KBM-7 (cell line): Measurements from ENCODE around the gene BEX5.
A peak's percentile ranks its signal among the peaks of the same experiment; 100 is the strongest.
"Not testable (repeated sequence)": the region's sequence is repeated elsewhere in the genome, so short reads cannot be mapped to it uniquely, and the experiment has no call there.

Source experiments
- DNase-seq: peaks from one replicate; pipeline ENCODE4 v3.0.0-alpha.2; 2015
- in situ Hi-C: fragments of 300-500 bp; cut with MboI; formaldehyde crosslinking; loops from 2 replicates; pipeline ENCODE4 v1.14.3; 2020; ENCODE audit warnings: low sequenced_read_pairs, low pct_unique_long_range_greater_than_20kb, mixed read lengths

The BEX5 gene

DNA sequence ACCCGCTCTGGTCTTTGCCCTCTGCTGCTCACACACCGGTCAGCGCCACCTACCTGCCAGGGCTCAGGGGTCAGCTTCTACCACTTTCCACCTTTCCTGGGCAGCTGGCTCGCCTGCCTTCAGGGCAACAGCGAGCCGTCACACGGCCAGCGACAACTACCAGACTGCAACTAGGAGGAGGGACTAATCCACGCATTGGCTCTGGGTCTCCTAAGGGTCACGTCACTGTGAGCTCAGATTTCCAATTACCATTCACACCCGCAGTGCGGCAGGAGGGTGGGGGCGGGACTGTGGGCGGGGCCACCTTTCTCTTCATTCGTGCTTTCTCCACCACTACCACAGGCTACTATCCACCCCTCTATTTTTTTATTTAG, at the start of gene BEX5:
TSS of gene BEX5 (minus strand) at position 172 of the 374 bp plus-strand sequence. CDS start 1,712 bp downstream, outside the sequence.
- peak; percentile 81 for DNase-seq
- in situ Hi-C loops, result no loop called here

DNA sequence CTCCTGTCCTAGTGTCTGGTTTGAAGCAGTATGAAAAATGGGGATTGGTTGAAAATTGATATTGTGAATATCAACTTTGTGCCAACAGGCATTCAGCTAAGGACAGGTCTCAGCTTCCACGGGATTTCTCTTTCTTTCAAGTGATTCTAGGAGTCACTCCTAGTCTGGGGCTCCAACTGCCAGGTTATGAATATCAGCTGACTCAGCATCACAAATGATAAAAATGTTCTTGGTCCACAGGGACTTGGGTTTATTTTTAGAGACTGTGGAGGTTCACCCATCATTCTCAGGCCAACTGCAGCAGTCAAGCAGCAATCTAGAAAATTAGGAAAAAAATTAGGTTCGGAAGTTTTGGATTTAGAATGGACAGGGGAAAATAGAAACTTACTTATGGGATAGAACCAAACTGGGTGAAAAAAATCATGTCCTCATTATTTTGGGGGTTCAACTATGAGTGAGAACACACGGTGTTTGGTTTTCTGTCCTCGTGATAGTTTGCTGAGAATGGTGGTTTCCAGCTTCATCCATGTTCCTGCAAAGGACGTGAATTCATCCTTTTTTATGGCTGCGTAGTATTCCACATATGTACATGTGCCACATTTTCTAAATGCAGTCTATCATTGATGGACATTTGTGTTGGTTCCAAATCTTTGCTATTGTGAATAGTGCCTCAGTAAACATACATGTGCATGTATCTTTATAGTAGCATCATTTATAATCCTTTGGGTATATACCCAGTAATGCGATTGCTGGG, 30.4 kb upstream of the BEX5 start:
- DNase-seq, result no peak
- in situ Hi-C loops, result no loop called here

DNA sequence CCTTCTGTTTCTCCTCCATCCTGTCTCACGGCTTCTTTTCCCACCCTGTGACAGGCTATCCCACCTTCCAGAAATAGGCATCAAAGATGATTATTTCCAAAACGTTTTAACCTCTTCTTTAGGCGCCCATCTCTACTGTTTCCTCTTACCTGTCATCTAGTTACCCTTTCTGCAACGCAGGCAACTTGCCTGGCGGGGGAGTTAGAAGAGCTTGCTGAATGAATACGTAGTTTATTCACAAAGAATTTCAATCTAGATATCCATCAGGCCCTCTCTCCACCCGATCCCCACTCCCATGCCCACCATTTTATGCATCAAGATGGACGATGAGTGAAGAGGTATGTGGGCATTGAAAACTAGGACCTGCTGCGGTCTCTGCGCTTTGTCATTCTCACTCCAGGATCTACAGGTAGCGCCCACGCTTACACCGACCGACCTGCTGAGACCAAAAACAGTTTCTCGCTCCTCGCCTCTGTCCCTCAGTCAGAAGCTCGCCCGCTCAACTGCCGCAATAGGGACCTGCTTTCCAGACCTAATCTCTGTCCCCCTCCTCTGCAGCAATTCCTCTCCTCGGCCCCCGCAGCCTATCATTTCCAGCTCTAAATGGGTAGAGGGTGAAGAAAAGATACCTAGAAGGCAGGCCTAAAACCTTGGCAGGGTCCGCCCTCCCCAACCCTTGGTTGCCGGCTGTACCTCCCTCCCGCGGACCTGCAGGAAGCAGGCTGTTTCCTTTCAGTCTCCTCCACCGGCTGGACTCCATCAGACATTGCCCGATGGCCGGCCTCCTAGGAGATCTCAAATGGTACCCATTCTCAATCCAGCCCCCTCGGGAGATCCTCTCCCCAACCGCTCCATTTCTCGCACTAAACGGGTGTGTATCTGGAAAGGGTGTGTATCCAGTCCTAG, 624 bp downstream of the BEX5 start:
- peak; percentile 31 for DNase-seq
- in situ Hi-C loops, result no loop called here

DNA sequence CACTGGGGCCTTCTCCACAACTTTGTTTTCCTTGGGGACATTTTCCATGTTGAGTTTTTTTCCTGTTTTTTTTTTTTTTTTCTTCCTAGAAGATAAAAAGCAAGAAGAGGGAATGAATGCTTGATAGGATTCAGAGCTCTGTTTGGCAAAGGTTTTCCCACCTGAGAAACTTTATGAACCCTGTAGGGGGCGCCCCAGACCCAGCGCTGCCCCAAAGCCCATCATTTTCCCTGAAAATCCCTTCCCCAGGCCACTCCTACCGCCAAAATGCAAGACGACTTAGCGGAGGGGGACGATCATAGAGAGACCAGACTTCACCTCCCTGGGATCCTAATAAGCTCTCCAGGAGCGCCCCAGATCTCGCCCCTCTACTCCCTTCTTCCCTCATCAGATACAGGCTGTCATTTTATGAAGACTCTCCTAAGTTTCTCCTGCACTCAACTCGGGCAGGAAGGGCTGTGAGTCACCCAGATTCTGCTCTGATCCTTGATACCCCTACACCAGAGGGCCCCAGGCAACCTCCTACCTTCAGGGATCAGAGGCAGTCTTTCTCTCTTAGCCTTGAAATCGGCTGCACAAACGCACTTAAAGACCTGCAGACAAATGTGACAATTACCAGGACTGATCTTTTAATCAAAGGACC, 1.4 kb downstream of the BEX5 start:
- peak; percentile 61 for DNase-seq
- in situ Hi-C loops, result no loop called here

DNA sequence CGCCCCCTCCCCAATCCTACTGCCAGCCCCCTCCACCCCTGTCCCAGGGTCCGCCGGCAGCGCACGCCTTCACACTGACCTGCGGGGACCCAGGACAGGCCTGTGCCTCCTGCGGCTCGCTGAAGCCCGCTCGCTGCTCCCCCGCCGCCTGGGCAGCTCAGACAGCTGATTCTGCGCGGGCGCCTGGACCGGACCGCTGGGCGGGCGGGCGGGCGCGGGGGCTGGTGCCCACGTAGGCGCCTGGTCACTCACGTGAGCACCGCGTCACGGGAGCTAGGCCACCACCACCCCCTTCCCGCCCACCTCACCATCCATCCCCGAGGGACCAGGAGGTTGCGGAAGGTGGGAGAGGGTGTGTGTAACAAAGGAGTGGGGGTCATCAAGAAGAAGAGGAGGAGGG, 13.5 kb downstream of the BEX5 start, which contains the start of gene TCEAL6:
TSS of gene TCEAL6 (minus strand) at position 208 of the 400 bp plus-strand sequence.
- in situ Hi-C loops, result loop anchor here (25.0 kb wide), 1 partner anchor 745 kb away; no protein-coding TSS in a partner anchor
- not testable (repeated sequence) for DNase-seq

DNA sequence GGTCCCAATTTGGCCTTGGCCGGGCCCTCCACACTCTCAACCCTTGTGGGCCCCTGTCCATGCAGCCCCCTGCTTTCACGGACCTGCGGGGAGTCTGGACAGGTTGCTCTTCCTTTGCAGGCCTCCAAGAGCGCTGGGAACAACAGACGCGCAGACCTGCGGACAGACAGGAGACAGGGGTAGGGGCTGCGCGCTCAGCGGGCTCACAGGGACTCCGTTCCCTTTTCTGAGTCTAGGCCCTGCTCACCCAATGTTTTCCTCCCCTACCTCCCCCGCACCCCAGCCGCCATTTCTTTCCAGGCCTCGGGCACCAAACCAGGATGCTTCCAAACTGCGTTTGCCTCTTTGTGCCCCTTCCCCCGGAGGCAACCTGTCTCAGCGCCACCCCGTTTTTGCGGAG, 14.1 kb downstream of the BEX5 start:
- not testable (repeated sequence) for DNase-seq
- in situ Hi-C loops, result loop anchor here (25.0 kb wide), 1 partner anchor 746 kb away; no protein-coding TSS in a partner anchor

DNA sequence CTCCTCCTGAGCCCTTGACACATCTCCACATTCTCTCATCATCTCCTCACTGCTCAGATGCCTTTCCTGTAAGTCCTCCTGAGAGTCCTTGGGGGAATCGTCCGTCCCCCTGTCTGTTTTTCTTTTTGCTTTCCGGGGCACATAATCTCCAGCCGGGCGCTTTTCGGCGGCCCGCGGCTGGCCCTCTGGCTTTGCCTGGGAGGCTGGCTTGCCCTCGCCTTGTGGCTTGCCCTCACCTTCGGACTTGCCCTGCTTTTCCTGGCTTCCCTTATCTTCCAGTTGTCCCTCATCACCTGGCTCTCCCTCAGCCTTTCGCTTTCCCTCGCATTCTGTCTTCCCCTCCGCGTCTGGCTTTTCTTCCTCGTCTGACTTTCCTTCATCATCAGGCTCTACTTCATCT, 14.9 kb downstream of the BEX5 start:
- not testable (repeated sequence) for DNase-seq

DNA sequence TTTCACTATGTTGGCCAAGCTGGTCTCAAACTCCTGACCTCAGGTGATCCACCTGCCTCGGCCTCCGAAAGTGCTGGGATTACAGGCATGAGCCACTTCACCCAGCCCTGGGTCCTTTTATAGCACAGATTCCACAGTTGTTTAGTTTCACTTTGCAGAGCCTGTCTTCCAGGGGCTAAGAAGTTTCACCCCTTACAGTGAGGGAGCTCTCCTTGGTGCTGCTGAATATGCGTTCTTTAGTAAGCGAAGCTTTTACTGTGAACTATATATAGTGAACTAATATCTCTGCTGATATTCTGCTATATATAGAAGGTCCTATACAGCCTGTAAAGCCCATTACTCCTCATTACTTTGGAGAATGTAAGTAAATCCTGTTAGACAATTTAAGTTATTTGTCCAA, 17.7 kb downstream of the BEX5 start:
- in situ Hi-C loops, result loop anchor here (25.0 kb wide), 1 partner anchor 749 kb away; no protein-coding TSS in a partner anchor
- no peak for DNase-seq

More for the DNA sequence above, 14.9 kb downstream of the BEX5 start:
- in situ Hi-C loops, result loop anchor here (25.0 kb wide), 1 partner anchor 746 kb away; no protein-coding TSS in a partner anchor

DNA sequence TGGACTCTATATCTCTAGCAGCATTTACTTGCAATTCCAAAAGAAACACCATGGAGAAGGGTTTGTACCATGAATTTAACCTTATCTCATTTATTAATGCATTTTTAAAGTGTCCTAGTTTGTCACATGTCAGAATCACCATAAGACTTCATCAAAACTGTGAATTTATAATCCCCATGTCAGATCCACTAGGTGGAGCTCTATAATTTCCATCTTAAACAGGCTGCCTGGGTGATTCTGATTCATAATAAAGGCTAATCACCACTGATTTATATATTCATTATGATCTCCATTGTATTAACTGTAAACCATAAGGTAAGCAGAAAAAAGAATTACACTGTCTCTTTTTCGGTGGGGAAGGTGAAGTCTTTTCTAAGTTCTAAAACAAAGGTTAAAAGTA, 26.3 kb downstream of the BEX5 start:
- DNase-seq, result peak; percentile 34

DNA sequence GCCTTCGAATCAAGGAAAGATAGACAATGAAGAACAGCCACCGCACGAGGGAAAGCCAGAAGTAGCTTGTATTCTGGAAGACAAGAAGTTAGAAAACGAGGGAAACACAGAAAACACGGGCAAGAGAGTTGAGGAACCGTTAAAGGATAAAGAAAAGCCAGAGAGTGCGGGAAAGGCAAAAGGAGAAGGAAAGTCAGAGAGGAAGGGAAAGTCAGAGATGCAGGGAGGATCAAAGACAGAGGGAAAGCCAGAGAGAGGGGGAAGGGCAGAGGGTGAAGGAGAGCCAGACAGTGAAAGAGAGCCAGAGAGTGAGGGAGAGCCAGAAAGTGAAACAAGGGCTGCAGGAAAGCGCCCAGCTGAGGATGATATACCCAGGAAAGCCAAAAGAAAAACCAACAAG, 28.9 kb downstream of the BEX5 start:
- no peak for DNase-seq
- in situ Hi-C loops, result loop anchor here (25.0 kb wide), 1 partner anchor 760 kb away; no protein-coding TSS in a partner anchor

More for the DNA sequence above, 26.3 kb downstream of the BEX5 start:
- in situ Hi-C loops, result loop anchor here (25.0 kb wide), 1 partner anchor 758 kb away; no protein-coding TSS in a partner anchor

DNA sequence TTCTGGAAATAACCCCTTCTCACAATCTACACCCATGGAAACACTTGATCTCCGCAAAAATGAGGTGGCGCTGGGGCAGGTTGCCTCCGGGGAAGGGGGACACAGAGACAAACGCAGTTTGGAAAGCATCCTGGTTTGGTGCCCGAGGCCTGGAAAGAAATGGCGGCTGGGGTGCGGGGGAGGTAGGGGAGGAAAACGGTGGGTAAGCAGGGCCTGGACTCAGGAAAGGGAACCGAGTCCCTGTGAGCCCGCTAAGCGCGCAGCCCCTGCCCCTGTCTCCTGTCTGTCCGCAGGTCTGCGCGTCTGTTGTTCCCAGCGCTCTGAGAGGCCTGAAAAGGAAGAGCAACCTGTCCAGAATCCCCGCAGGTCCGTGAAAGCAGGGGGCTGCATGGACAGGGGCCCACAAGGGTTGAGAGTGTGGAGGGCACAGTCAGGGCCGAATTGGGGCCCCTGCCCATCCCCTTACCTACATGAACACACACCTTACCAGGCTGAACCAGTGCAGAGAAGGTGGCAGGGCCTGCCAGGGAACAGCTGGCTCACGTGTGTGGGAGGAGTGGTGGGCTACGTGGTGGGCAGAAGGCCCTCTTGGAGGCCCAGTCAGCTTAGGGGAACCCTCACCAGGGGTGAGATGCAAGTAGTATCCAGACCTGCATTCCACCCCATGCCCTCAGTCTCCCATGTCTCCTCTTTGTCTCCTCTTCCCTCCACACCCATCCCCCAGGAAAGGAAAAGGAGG, 29.5 kb downstream of the BEX5 start:
- DNase-seq, result not testable (repeated sequence)
- in situ Hi-C loops, result loop anchor here (25.0 kb wide), 1 partner anchor 761 kb away; no protein-coding TSS in a partner anchor

DNA sequence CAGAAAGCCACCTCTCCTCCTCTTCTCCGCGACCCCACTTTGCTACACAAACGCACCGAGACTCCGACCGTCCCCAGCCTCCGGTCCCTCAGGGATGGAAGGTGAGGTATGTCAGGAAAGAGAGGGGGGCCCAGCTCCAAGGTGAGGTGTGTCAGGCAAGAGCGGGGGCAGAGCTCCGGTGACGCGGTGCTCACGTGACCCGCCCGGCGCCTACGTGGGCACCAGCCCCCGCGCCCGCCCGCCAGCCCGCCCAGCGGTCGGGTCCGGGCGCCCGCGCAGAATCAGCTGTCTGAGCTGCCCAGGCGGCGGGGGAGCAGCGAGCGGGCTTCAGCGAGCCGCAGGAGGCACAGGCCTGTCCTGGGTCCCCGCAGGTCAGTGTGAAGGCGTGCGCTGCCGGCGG, 30.3 kb downstream of the BEX5 start, which contains the start of gene TCEAL2:
TSS of gene TCEAL2 (plus strand) at position 244 of the 400 bp plus-strand sequence. CDS start 1,152 bp downstream, outside the sequence.
- DNase-seq, result not testable (repeated sequence)
- in situ Hi-C loops, result loop anchor here (25.0 kb wide), 1 partner anchor 762 kb away; no protein-coding TSS in a partner anchor

DNA sequence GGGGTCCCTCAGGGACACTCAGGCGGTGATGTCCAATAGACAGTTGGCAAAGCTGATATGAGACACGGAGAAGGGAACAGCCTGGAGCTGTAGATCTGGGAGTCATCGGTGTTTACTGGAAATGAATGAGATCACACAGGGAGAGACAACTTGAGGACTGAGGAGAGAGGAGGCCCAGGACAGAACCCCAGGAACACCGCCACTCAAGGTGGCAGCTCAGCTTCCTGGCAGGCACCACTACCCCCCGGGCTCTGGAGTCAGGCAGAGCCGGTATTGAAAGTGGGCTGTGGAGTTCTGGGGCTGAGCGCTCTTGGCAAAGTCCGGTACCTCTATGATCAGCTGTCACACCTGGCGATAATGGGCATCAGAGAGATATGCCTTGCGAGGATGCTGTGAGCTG, 30.8 kb downstream of the BEX5 start:
- not testable (repeated sequence) for DNase-seq
- in situ Hi-C loops, result loop anchor here (25.0 kb wide), 1 partner anchor 762 kb away; no protein-coding TSS in a partner anchor

DNA sequence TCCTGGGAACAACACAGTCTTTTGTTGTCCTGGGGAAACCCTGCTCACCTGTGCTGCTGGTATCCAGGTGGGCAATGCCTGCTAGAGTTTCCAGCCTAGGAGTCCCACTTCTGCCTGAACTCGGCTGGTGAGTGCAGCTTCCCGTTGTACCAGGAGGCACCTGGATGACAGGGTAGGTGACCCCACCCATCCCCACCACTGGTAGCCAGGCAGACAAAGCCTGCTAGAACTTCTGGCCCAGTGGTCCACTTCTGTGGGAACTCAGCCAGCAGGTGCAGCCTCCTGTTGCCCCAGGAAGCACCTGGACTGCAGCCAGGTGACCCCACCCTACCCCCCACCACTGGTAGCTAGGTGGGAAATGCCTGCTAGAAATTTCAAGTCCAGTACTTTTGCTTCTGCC, 40.0 kb downstream of the BEX5 start:
- no peak for DNase-seq
- in situ Hi-C loops, result no loop called here

DNA sequence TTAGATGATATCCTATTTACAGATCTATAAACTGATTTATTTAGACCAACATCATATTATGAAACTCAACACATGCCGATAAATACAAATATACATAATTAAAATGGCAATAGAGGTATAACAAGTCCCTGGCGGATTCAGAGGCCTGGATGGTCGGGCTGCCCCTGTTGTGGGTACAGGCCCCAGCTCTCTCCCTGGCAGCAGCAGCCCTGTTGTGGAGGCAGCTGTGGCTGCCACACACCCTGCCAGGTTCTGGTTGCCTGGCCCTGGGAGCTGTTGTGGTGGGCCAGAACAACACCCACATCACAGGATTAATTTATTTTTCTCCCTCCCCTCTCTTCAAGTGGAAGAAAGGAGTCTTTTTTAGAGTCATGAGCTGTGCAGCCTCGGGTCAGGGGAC, 42.4 kb downstream of the BEX5 start:
- no peak for DNase-seq
- in situ Hi-C loops, result no loop called here
